Sigmoid colon (tissue), 3 donors: ENCODE measurements around the gene CLIC6.

Source experiments
- CTCF ChIP-seq, 4 experiments: fragments of 450-650 bp in 3 of 4; fragments of 200-600 bp in 1 of 4; IDR thresholded peaks; one replicate each; pipeline ENCODE4 v1.5.1; 2016 to 2019; ENCODE audit warnings: antibody characterized with exemption in 4 of 4, mild to moderate bottlenecking in 3 of 4, moderate library complexity in 2 of 4
- POLR2A ChIP-seq, 2 donors: fragments of 450-650 bp; IDR thresholded peaks; one replicate each; pipeline ENCODE4 v1.6.1; 2016; ENCODE audit warnings: antibody characterized with exemption in 2 of 2, mild to moderate bottlenecking in 2 of 2, moderate library complexity in 2 of 2

- TF ChIP-seq POLR2A (IDR thresholded peaks at IDR 0.05) (no peak), CTCF (IDR thresholded peaks at IDR 0.05) (no peak)
Measured at GRCh38 chr21:34623516-34623915, 45.3 kb upstream of the CLIC6 start.
